HG03060 (cell line): ENCODE data around the gene LIPT2.

ENCODE experiments used
- ATAC-seq: cut with Tn5 transposase; IDR thresholded peaks from one replicate; pipeline ENCODE4 v1.9.1; 2021; ENCODE audit warnings: low read depth, moderate number of reproducible peaks; ENCODE audit not compliant: unreplicated experiment

The LIPT2 gene

DNA sequence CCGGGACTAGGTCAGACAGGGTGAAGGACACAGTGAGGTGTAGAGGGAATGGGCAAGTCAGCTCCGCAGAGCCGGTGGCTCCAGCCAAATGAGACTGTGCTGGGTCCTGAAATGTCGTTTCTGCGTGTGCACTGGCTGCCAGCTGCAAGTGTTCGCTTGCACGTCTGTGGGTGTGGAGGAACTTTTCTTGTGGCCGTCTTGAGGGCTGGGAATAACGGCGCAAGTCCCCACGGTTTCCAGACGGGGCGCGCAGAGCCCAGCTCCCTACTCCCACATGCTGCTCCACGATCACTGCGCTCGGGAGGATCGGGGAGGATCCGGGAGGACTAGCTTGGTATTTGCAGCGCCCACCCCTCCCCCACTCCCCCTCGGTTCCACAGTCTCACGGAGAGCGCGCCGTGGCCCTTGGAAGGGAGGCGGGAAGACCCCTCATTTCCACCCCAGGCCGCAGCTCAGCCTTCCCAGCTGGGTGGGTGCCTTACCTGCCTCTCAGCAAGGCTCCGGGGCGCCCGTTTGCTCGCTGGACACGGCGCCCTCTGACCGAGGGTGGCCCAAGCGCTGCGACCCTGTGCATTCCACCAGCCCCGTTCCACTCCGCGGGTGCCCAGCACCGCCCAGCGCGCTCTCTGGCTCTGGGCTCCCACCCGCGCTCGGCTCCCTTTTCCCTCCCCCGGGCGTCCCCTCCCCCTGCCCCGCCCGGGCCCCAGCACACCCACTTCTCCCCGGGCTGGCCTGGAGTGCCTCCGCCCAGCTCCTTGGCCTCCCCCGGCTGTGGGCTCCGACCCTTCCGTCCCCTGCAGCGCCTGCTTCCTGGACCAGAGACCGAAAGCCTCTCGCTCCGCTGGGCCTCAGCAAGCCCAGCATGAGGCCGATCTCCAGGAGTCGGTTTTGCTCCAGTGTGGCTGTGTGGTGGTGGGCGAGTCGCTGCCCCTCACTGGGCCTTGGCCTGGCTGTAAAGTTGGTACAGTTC is 26.3 kb downstream of the LIPT2 start, which contains the start of gene KCNE3:
Gene KCNE3, minus strand, starts transcription at position 634 of the 970 bp plus-strand sequence. CDS start 9,986 bp downstream, outside the sequence.
- no peak for ATAC-seq

DNA sequence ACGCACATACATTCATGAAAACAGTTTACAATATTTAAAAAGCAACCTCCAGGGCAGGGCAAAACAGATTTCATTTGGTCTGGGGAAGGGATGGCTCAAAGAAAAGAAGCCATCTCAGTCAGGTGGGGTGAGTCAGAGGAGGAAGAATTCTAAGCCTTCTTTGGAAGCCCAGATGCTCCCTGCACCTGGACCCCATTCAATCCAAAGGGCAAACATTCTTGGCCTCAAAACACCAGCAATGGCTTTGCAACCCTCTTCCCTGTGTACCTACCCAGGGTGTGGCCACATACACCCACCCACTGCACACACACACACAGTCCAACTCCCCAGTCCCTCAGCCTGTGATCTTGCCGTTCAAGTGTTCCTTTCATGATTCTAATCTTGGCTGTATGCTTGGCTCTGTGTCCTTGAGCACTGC is 28.2 kb downstream of the LIPT2 start:
- ATAC-seq, result no peak

DNA sequence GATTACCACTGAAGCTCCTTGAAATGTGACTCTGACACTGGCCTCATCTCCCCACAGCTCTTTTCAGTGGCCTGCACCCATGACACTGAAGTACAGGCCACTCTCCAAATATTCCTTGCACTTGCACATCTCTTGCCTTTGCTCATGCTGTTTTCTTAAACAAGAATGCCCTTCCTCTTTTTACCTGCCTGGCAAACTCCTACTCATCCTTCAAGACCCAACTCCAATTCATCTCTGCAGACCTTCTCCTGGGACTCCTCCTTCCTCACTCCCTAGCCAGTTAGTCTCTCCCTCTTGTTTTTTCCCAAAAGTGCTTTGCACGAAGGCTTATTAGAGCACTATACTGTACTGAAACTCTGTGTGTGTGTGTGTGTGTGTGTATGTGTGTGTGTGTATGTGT is 28.8 kb downstream of the LIPT2 start:
- no peak for ATAC-seq

DNA sequence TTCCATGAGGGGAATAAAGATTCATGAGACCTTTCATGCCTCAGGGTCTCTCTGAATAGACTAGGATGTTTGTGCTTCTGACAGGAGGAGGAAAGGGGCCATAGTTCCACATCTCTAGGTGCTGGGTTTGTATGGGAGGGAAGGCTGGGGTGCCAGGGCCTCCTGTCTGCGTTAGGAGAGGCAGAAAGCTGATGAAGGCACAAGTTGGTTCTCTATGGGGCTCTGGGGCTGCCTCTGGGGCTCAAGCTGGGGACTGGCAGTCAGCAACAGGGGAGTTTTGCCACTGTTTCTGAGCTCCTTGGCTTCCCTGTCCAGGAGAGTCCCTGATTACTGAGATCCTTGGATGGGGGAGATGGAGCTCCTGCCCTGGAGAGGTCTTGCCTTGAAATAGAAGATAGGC is 30.3 kb downstream of the LIPT2 start:
- no peak for ATAC-seq

DNA sequence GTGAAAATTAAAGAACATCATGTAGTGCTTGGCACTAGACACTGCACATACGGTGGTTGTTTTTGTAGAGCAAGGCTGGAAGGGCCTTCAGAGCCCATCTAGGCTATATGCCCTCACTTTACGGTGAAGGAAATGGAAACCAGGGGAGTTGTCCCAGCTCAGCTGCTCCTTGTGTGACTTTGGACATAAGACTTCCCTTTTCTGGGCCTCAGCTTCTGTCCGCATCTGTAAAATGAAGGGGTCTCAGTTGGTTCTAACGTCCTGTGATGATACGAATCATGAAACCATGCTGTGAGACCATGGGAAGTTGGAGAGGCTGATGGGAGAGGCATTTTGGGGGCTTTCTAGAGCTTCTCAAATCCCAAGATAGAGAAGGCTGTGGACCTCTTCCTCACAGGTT is 30.9 kb downstream of the LIPT2 start:
- ATAC-seq, result no peak

DNA sequence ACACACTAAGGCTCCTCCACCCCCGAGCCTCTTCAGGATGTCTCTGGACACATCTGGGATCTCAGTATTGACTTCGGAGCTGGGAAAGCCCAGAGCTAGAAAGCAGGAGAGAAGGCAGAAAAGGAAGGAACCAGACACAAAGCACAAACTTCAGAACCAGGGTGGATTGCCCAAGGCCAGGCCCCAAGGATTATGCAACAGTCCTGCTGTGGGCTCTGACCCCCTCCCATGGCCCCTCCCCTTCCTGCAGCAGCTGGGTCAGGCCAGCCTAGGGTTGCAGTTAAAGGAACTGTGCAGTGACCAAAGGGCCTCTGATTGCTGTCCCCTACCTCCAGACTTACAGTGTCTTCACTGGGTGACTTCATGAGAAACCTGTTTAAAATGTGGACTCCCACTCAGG is 31.5 kb downstream of the LIPT2 start:
- no peak for ATAC-seq

- ATAC-seq, result no peak
Observed at GRCh38 chr11:74460481-74461154, 32.9 kb downstream of the LIPT2 start.

- ATAC-seq, result no peak
Observed at GRCh38 chr11:74460065-74460464, 33.5 kb downstream of the LIPT2 start.

DNA sequence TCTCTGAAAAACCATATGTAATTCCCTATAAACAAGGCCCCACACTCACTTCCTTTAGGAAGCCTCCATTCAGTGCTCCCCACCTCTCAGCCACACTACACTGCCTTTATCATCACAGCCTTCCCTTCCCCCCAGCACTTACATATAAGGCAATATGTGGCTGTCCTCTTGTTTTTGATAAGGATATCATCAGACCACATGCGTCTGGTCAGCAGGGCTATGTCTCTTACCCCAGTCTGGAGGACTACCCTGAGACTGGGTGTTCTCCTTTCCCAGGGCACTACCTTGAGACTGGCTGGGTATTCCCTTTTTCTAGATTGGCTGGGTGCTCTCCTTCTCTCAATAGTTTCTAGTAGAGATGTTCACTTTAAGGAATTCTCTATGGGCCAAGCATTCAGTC is 33.9 kb downstream of the LIPT2 start:
- ATAC-seq, result no peak

DNA sequence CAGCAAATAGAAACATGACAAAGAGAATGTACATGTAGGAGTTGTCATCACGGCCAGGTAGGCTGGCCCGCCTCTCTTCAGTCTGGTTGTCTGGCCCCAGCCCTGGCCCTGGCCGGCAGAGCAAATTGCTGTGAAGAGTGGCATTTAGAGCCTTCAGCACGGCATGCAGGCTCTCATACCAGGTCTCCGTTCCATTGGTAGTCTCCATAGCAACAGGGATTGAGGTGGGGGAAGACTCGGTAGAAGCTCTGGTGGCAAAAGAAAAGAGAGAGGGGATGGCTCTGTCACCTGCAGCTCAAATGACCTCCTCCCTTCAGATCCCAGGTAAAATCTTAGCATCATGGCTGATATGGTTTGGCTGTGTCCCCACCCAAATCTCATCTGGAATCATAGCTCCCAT is 36.2 kb downstream of the LIPT2 start:
- ATAC-seq, result no peak

DNA sequence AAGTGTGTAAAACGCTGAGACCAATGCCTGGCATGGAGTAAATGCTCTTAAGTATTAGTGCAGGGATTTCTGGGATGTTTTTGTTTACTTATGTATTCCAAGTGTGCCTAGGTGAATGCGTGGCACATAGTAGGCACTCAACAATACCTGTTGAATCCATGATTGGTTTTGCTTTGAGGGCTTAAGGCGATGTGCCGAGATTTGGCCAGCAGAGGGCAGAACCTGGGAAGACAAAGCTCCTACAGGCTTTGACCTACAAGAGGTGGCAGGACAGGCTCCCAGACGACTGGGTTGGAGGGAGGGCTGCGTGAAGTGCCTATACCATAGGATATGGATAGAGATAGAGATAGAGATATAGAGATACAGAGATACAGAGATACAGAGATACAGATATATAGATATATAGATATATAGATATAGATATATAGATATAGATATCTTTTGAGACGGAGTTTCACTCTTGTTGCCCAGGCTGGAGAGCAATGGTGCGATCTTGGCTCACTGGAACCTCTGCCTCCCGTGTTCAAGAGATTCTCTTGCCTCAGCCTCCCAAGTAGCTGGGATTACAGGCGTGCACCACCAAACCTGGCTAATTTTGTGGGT is 40.0 kb downstream of the LIPT2 start:
- no peak for ATAC-seq

- ATAC-seq, result no peak
Observed at GRCh38 chr11:74452366-74452765, 41.2 kb downstream of the LIPT2 start.

DNA sequence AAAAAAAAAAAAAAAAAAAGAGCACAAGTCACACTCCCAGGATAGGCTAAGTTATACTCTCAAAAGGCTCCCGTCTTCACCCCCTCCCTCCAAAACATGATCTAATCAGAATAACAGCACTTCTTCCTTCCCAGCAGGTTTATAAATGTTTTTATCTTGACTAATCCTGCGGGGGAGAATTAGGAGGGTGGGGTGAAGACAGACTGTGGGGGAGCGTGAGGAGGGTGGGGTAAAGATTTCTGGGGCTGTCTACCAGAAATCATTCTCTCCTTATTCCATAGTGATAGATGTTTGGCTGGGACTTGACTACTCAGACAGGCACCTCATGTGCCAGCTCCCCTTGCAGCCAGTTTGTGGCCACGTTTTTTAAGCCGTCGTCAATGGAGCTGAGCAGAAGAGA is 43.2 kb downstream of the LIPT2 start:
- no peak for ATAC-seq

- ATAC-seq, result no peak
Observed at GRCh38 chr11:74449369-74449931, 44.1 kb downstream of the LIPT2 start.

DNA sequence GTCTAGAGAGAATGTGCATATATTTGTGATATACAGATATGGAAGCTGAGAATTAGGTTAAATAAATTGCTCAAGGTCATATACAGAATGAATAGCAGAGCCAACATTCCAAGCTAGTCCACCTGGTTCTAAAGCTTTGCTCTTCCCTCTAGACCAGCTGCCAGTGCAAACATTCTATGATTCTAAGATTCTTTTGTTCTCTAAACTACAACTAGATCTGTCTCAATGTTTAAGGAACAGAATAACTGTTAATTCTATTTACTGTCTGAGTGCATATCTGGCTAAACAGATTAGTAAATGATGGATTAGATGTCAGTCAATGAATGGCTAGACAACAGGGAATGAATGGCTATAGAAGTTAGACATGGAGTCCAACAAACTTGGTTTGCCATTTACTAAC is 45.8 kb downstream of the LIPT2 start:
- ATAC-seq, result no peak

DNA sequence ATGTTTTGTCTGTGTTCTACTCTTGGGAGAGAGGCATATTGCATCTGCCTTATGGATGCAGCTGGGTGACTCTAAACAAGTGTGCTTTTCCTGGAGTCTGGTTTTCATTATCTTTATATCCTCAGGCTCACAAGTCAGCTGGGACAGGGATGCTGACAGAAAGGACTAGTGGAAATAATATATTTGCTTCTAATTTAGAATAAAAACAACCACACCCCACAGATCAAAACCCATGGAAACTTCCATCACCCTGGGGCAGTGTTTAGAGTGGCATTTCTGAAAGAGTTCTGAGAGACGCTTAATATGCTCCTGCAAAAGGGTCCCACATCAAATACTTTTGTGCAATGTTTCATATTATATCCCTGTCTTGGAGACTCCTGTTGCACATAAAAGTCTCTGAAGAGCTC is 47.0 kb downstream of the LIPT2 start:
- ATAC-seq, result no peak

DNA sequence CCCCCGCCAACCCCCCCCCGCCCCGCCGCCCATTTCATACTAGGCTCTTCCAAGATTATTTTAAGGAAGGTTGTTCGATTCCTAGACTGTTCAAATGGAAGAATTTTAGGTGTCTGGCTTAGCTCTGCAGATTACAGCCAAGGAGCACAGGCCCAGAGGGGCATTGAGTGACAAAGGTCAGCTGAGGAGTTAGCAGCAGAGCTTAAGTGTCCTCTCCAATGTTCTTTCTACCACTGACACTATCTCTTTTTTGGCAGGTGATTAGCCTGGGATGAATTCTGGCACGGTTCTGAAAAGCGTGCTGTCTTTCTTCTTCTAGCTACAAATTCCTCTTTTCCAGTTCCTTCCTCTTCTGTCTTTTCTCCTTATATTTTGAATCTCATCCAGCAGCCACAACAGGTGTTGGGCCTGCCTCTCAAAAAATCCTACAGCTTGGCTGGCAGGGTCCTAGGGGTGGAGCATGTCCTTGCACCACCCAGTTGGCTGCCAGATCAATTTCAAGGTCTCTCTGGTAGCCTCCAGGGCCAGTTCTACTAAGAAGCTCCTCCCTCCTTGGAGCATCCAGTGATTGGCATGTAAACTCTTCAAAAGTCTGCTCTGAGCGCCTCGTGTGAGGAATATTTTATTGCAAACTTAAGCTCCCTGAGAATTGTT is 49.2 kb downstream of the LIPT2 start:
- ATAC-seq, result no peak

DNA sequence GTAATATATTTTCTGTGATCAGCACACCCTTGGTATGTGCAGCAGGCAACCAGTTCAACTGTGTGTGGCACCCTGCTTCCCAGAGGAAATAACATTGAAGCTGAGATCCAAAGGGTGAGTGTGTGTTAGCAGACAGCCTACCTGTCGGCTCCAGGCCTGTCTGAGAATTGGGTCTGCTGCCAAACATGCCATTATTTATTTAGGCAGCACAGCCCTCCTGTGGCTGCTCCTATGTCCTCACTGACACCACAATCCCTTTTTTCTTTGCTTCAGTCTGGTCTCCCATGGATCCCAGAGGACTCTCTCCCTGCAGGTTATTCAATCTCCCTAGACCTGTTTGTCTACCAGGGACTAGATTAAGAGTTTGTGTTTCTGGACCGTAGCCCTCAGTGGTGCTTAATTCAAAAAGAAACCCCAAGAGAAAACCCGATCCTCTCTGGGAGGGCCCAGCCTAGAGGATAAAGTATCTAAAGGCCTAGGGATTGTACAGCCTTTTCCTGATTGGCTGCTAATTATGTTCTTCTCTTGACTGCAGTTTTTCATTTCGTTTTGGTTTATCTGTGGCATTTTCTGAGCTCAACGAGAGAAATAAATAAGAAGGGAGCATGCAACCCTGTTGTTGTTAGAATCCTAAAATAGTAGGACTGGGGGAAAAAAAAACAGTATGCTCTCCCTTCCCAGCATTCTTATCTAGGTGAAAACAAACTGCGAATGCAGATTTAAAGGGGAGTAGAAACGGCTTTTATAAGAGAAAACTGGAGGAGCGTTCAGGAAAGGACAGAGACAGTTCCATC is 50.3 kb downstream of the LIPT2 start:
- ATAC-seq, result no peak

DNA sequence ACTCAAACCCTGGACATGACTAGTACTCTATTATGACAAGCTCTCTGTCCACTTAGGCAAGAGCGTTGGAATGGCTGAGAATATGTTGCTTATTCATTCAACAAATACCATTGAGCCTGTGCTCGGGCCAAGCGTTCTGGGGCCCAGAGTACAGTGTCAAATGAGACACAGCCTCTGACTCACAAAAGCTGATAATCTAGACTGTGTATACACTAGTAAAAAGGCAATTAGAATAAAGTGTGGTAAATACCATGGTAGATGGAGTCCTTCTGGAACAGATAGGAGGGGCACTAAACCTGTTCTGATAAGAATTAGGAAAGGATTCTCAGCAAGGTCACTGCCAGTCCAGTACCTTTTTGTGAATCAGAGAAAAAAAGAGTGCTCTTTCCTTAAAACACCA is 50.9 kb downstream of the LIPT2 start:
- ATAC-seq, result no peak
